ENCODE measurements around the gene TMEM132D. TPM values are rescaled to one million over a fixed set of nuclear protein-coding genes. Genes with fewer than 3 reads are reported as not detected.

TMEM132D gene
- total RNA-seq, 2 donors from 2014 or later: not detected

DNA sequence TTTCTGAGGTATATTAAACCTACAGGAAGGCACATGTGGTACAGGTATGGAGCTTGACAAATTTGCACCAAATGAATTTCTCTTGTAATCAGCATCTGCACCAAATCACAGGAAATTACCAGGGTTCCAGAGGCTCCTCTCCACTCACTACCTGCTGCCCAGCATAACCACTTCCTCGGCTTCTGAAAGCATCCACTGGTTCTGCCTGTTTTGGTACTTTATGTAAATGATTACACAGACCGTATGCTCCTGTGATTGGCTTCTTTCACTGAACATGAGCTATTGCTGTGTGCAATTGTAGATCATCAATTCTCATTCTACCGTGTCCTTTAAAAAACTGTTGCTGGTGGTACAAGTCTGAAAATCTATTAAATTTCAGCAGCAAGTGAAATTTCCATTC, 522.1 kb downstream of the TMEM132D start:
- H3K4me1 Mint-ChIP-seq (ENCODE audit: low read depth in 2 of 2): no peaks in the 10 kb centered on the region
- no peaks in the 10 kb centered on the region for H3K9me3 Mint-ChIP-seq
- no peak overlapping the region for H3K4me3 Mint-ChIP-seq
- peaks cover 2 to 11% of the 10 kb centered on the region in 2 donors for H3K27me3 Mint-ChIP-seq
- no peaks in the 10 kb centered on the region for H3K36me3 Mint-ChIP-seq
- DNase-seq (ENCODE audit: low spot score) (no peak), ATAC-seq (no peak)
- no peak overlapping the region for H3K27ac Mint-ChIP-seq

DNA sequence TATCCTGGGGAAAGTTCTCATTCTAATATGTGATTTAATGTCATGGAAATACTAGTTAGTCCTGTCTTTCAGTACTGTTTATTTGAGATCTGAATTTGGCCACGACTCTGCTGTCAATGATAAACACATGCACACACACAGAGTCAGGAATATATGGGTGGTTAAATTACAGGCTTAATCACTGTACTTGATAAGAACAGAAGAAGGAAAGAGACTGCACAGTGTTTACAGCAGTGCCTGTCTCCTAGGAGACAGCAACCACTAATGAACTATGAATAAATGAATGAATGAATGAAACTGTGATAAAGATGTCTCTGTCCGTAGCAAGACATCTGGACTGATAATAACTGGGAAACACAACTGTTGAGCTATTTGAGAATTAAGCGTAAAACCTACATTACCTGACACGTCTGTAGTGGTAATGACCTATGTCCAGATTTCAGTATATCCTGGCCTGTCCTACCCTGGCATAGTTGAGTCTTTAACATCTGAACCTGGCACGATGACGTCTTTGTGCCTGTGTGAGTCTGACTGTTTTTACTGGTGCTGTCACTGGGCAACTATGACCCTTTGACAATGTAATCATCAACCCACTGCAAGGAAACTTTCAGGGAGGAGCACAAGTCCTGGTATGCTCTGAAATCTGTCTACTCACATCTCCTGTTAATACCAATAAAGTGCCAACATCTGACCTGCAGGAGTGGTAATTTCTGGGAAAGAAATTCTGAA, 524.6 kb downstream of the TMEM132D start:
- Mint-ChIP-seq H3K27me3 (peaks cover 2 to 12% of the 10 kb centered on the region in 2 donors), H3K4me1 (ENCODE audit: low read depth in 2 of 2) (no peaks in the 10 kb centered on the region), H3K9me3 (no peaks in the 10 kb centered on the region), H3K4me3 (no peak overlapping the region), H3K27ac (no peak overlapping the region), H3K36me3 (no peaks in the 10 kb centered on the region)
- ATAC-seq (no peak), DNase-seq (ENCODE audit: low spot score) (no peak)

DNA sequence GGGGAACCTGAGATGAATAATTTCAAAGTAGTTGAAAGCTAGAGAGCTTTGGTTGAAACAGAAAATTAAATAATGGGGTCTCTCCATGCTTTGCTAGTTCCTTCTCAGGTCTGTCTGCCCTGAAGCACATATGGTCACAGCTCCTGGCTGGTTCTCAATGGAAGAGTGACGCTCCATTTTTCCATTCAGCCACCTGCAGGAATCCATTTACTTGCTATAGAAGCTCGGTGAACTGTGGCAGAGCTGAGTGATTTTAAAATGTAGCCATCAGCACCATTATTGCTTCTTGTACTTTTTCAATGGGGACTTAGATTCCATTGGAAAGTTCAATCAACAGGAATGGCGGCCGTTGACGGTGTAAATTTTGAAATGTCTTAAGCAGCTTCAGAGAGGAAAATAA, 525.3 kb downstream of the TMEM132D start:
- no peak for DNase-seq (ENCODE audit: low spot score)
- Mint-ChIP-seq H3K9me3 (no peaks in the 10 kb centered on the region), H3K4me1 (ENCODE audit: low read depth in 2 of 2) (no peaks in the 10 kb centered on the region), H3K4me3 (no peak overlapping the region), H3K27me3 (peaks cover 4 to 18% of the 10 kb centered on the region in 2 donors), H3K27ac (no peak overlapping the region), H3K36me3 (no peaks in the 10 kb centered on the region)
- no peak for ATAC-seq

DNA sequence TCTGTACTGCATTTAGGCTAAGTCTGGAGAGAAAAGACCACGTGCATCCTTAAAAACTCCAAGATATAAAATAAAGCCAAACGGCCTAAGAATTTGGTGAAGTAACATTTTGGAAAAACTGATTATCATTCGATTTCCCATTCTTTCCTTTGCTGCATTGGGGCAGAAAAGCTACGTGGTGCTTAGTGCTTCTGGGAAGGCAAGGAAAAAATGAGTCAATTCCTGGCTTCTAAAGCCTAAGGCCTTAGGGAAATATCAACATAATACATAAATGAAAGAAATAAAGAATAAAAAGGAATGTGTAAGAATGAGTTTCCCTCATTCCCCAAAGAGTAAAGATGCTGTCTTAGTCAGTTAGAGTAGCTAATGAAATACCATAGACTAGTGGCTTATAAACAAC, 530.1 kb downstream of the TMEM132D start:
- peaks cover 6 to 7% of the 10 kb centered on the region in 2 donors for H3K27me3 Mint-ChIP-seq
- H3K9me3 Mint-ChIP-seq: no peaks in the 10 kb centered on the region
- H3K27ac Mint-ChIP-seq: no peak overlapping the region
- H3K4me3 Mint-ChIP-seq: no peak overlapping the region
- no peaks in the 10 kb centered on the region for H3K36me3 Mint-ChIP-seq
- H3K4me1 Mint-ChIP-seq (ENCODE audit: low read depth in 2 of 2): no peaks in the 10 kb centered on the region
- no peak for DNase-seq (ENCODE audit: low spot score)
- no peak for ATAC-seq

DNA sequence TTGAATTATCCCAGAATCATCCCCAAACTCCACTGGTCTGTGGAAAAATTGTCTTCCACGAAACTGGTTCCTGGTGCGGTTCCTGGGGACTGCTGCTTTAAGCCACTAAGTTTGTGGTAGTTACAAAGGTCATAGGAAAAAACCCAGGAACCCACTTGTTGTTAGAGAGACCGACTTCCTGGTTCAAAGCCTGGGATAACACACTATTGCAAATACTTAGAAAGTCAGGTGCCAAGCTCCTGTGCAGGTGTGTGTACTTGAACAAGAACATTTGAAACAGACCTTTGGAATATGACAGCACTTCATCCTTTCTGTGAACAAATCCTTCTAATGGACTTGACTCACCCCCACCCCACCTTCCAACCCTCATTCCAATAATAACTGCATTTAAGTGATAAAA, 530.9 kb downstream of the TMEM132D start:
- Mint-ChIP-seq H3K9me3 (no peaks in the 10 kb centered on the region), H3K36me3 (no peaks in the 10 kb centered on the region), H3K4me1 (ENCODE audit: low read depth in 2 of 2) (no peaks in the 10 kb centered on the region), H3K4me3 (no peak overlapping the region), H3K27me3 (peaks cover 6 to 7% of the 10 kb centered on the region in 2 donors), H3K27ac (no peak overlapping the region)
- DNase-seq (ENCODE audit: low spot score) (no peak), ATAC-seq (no peak)

DNA sequence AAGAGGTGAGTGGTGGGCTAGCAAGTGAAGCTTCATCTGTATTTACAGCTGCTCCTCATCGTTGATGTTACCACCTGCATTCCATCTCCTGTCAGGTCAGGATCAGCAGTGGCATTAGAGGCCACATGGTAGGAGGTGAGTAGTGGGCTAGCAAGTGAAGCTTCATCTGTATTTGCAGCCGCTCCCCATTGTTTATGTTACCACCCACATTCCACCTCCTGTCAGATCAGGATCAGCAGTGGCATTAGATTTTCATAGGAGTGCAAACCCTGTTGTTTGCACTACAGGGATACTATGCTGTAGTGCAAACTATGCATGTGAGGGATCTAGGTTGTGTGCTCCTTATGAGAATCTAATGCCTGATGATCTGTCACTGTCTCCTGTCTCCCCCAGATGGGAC, 531.5 kb downstream of the TMEM132D start:
- Mint-ChIP-seq H3K36me3 (no peaks in the 10 kb centered on the region), H3K4me3 (no peak overlapping the region), H3K27me3 (peaks cover 6 to 7% of the 10 kb centered on the region in 2 donors), H3K4me1 (ENCODE audit: low read depth in 2 of 2) (no peaks in the 10 kb centered on the region), H3K27ac (no peak overlapping the region), H3K9me3 (no peaks in the 10 kb centered on the region)
- ATAC-seq (no peak), DNase-seq (ENCODE audit: low spot score) (no peak)

DNA sequence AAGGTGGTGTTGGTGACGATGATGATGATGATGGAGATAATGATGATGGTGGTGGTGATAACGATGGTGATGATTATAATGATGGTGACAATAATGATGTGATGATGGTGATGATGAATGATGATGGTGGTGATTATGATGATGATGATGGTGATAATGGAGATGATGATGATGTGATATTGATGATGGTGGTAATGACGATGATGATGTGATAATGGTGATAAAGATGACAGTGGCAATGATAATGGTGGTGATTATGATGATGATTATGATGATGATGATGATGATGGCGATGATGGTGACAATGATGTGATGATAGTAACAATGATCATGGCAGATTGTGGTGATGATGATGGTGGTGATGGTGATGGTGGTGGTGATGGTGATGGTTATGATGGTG, 532.6 kb downstream of the TMEM132D start:
- H3K4me1 Mint-ChIP-seq (ENCODE audit: low read depth in 2 of 2): no peaks in the 10 kb centered on the region
- H3K27ac Mint-ChIP-seq: no peak overlapping the region
- DNase-seq (ENCODE audit: low spot score) (no peak), ATAC-seq (no peak)
- no peaks in the 10 kb centered on the region for H3K9me3 Mint-ChIP-seq
- H3K27me3 Mint-ChIP-seq: peaks cover 4 to 11% of the 10 kb centered on the region in 2 donors
- no peak overlapping the region for H3K4me3 Mint-ChIP-seq
- no peaks in the 10 kb centered on the region for H3K36me3 Mint-ChIP-seq

DNA sequence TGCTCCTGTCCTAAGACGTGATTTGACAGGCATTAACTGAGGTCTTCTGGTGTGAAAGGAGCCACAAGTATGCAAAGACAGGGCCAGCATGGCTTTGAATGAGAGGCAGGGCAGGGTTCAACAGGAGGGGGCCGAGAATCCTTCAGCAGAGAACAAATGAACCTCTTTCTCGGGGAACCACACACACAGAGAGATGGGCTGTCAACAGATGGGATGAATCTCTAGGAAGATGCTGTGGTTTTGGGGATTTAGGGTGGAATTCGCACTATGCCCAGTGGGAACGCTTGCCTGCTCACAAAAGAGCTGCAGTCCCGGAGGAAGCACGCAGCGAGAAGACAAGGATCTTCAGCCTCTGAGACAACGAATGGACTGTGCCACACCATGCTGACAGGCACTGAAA, 537.2 kb downstream of the TMEM132D start:
- Mint-ChIP-seq H3K27me3 (peaks cover 6 to 14% of the 10 kb centered on the region in 2 donors), H3K27ac (no peak overlapping the region), H3K36me3 (no peaks in the 10 kb centered on the region), H3K9me3 (no peaks in the 10 kb centered on the region), H3K4me1 (ENCODE audit: low read depth in 2 of 2) (no peaks in the 10 kb centered on the region), H3K4me3 (no peak overlapping the region)
- DNase-seq (ENCODE audit: low spot score) (no peak), ATAC-seq (no peak)

DNA sequence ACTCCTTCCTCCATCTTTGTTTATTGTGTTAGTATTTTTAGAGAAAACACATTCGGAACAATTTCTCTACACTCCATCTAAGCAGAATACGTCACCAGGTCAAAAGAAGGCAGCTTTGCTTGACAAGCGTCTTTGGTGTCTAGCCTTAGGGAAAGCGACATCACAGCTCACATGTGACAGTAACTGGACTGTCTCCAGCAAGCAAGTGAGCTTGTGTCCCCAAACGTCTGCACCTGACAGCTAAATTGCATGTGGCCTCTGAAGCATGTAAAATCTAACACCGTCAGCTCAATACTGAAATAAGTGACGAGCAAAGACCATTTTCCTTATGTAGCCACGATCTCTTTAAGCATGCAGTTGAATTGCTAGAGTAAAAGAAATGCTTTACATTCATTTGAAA, 540.8 kb downstream of the TMEM132D start:
- Mint-ChIP-seq H3K36me3 (no peaks in the 10 kb centered on the region), H3K27ac (no peak overlapping the region), H3K4me3 (no peak overlapping the region), H3K4me1 (ENCODE audit: low read depth in 2 of 2) (no peaks in the 10 kb centered on the region), H3K9me3 (no peaks in the 10 kb centered on the region), H3K27me3 (peaks cover 3 to 14% of the 10 kb centered on the region in 2 donors)
- DNase-seq (ENCODE audit: low spot score): no peak
- no peak for ATAC-seq

DNA sequence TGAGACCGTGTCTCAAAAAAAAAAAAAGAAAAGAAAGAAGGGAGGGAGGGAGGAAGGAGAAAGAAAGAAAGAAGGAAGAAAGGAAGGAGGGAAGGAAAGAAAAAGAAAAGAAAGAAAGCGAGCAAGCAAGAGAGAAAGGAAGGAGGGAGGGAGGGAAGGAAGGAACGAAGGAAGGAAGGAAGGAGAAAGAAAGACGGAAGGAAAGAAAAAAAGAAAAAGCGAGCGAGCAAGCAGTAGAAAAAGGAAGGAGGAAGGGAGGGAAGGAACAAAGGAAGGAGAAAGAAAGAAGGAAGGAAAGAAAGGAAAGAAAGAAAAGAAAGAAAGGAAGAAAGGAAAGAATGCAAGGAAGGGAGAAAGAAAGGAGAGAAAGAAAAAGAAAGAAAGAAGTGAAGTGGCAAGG, 546.6 kb downstream of the TMEM132D start:
- peaks cover 0 to 2% of the 10 kb centered on the region in 2 donors for H3K27me3 Mint-ChIP-seq
- H3K9me3 Mint-ChIP-seq: no peaks in the 10 kb centered on the region
- no peaks in the 10 kb centered on the region for H3K36me3 Mint-ChIP-seq
- H3K27ac Mint-ChIP-seq: no peak overlapping the region
- no peak overlapping the region for H3K4me3 Mint-ChIP-seq
- no peak for ATAC-seq
- no peak for DNase-seq (ENCODE audit: low spot score)
- no peaks in the 10 kb centered on the region for H3K4me1 Mint-ChIP-seq (ENCODE audit: low read depth in 2 of 2)

DNA sequence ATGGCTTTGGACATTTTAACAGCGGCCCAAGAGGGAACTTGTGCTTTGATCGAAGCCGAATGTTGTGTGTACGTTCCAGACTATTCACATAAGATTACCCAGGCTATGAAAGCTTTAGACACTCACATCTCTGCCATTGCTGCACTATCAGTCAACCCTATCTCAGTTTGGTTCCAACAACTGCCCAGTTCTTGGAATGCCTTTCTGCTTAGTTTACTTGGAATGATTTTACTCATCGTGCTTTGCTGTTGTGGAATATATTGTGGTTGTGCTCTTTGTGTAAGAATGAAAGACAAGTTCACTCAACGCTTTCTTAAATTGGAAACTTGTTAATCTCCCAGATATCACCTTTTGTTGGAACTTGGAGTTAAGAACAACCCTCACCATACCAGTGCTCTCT, 552.3 kb downstream of the TMEM132D start:
- Mint-ChIP-seq H3K36me3 (no peaks in the 10 kb centered on the region), H3K4me3 (no peak overlapping the region), H3K27ac (no peak overlapping the region), H3K9me3 (peaks cover 3% of the 10 kb centered on the region), H3K27me3 (peaks cover 4% of the 10 kb centered on the region in 2 donors), H3K4me1 (ENCODE audit: low read depth in 2 of 2) (no peaks in the 10 kb centered on the region)
- ATAC-seq: no peak
- no peak for DNase-seq (ENCODE audit: low spot score)

DNA sequence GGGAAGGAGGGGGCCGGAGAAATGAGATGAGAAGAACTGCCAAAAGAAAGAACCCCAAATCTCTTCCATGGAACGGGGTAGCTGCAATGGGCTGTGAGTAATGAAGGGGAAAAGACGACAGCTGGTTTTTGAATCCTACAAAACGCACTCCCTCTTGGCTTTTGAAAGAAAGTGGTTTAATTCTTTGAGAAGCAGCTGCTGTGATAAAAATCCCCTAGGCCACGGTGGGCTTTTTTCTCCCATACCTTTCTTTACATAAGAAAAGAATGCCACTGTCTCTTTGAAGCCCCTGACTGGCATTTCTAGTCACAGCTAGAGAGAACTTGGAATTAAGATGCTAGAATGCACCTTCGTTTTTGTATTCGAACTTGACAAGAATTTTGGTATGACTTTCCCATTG, 564.5 kb downstream of the TMEM132D start:
- no peak for ATAC-seq

DNA sequence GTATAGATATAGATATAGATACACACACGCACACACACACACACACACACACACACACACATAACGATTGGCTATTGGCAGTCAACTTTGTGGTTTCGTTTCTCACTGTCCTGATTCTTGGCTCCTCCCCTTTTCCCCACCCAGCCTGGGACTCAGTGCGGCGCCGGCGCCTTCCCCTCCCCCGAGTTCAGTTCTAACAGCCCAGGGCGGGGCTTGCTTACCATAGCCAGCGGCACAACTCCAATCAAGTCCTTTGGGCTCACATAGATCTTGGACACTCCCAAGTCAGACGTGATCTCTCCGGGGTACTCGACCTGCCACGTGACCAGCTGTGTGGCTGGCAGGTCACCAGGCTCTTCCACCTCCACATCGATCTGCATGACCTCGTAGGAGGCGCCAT, 566.4 kb downstream of the TMEM132D start:
- peak in 1 of 2 donors; percentile 36 for ATAC-seq
- Mint-ChIP-seq H3K4me1 (ENCODE audit: low read depth in 2 of 2) (no peaks in the 10 kb centered on the region), H3K27ac (no peak overlapping the region)

More for the DNA sequence above, 564.5 kb downstream of the TMEM132D start:
- Mint-ChIP-seq H3K27ac (no peak overlapping the region), H3K27me3 (no peaks in the 10 kb centered on the region), H3K36me3 (no peaks in the 10 kb centered on the region), H3K4me3 (no peak overlapping the region), H3K9me3 (peaks cover 6% of the 10 kb centered on the region), H3K4me1 (ENCODE audit: low read depth in 2 of 2) (no peaks in the 10 kb centered on the region)
- no peak for DNase-seq (ENCODE audit: low spot score)

DNA sequence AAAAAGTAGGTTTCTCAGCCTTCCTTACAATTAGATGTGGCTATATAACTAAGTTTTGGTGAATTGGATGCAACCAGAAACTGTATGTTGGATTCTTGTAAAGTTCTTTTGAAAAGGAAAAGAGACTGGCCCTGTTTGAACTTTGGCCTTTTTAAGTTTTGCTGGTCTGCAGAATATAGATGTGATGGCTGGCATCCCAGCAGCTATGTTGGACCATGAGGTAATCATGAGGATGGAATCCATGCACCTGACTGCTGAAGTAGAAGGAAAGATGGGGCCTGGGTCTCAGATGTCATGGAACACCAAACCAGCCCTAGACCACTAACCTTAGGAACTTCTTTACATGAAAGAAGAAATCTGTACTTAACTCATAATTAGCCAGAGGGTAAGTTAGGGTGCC, 568.1 kb downstream of the TMEM132D start:
- no peak for DNase-seq (ENCODE audit: low spot score)
- no peak for ATAC-seq
- Mint-ChIP-seq H3K4me1 (ENCODE audit: low read depth in 2 of 2) (no peaks in the 10 kb centered on the region), H3K36me3 (no peaks in the 10 kb centered on the region), H3K9me3 (peaks cover 4% of the 10 kb centered on the region), H3K27ac (no peak overlapping the region), H3K27me3 (peaks cover 0 to 2% of the 10 kb centered on the region in 2 donors), H3K4me3 (no peak overlapping the region)

More for the DNA sequence above, 566.4 kb downstream of the TMEM132D start:
- DNase-seq (ENCODE audit: low spot score): no peak
- Mint-ChIP-seq H3K9me3 (peaks cover 4% of the 10 kb centered on the region), H3K36me3 (no peaks in the 10 kb centered on the region), H3K4me3 (no peak overlapping the region), H3K27me3 (no peaks in the 10 kb centered on the region)

DNA sequence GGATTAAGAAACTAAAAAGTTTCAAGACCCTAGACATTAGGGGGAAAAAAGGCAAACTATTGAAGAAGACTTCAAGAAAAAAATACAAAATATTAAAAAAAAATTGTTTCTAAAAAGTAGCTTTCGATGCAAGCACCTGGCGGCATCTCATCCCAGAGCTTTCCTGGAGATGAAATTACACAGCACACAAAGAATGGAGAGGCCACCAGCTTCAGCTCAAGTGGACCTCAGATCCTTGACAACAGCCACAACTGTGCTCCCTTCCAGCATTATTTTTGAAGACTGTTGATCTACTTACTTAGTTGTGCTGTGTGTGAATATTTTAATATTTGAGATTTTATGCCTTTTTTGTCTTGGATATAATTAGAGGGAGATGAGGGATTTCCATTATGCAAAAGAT, 571.5 kb downstream of the TMEM132D start:
- Mint-ChIP-seq H3K27ac (no peak overlapping the region), H3K4me1 (ENCODE audit: low read depth in 2 of 2) (no peaks in the 10 kb centered on the region), H3K9me3 (peaks cover 4% of the 10 kb centered on the region), H3K36me3 (no peaks in the 10 kb centered on the region), H3K4me3 (no peak overlapping the region), H3K27me3 (peaks cover 9 to 11% of the 10 kb centered on the region in 2 donors)
- no peak for ATAC-seq
- no peak for DNase-seq (ENCODE audit: low spot score)

Data from natural killer cell treated with Interleukin-12 subunit alpha and Interleukin-12 subunit beta and Interleukin-15 and Interleukin-18, amount 100 ng/mL, for 72 hours (primary cell).